ENCODE measurements around the gene GRK6.
"Not testable (repeated sequence)": the region's sequence is repeated elsewhere in the genome, so short reads cannot be mapped to it uniquely, and the experiment has no call there.

GRK6 gene

DNA sequence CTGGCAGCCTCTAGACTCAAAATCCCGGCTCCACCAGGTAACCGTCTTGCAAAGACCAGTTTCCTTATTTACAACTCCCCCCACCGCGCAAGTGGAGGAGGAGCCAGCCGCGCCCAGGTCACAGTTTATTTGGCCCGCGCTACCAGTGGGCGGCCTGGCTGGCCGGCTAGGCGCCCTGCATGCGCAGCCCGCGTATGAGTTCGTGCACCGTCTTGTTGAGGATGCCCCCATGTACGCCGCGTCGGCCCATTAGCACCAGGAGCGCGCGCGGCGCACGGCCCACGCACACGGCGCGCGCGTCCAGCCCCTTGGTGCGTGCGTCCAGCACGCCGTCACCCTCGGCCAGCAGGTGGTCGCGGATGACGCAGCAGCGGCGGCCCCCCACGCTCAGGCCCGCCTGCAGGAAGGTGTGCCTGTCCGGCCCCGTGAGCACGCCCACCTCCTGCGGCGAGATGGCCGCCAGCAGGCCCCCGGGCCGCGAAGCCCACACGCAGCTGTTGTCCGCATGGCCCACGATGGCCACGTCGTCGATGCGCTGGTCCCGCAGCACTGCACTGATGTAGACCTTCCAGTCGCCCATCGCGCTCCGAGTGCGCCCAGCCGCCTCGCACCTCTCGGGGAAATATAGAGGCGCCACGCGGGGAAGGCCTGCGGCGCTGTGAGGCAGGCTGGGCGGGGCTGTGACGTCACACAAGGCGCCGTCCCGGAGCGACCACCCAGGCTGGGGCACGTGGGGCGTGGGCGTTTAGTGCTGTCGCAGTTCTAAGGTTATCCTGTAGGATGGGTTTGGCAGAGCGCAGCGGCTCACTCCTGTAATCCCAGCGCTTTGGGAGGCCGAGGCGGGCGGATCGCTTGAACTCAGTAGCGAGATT, 26.2 kb upstream of the GRK6 start, which contains the start of gene PFN3:
TSS of gene PFN3 (minus strand) at position 665 of the 872 bp plus-strand sequence. CDS start at position 580, 85 bp downstream.
- DNase-seq: no peak

DNA sequence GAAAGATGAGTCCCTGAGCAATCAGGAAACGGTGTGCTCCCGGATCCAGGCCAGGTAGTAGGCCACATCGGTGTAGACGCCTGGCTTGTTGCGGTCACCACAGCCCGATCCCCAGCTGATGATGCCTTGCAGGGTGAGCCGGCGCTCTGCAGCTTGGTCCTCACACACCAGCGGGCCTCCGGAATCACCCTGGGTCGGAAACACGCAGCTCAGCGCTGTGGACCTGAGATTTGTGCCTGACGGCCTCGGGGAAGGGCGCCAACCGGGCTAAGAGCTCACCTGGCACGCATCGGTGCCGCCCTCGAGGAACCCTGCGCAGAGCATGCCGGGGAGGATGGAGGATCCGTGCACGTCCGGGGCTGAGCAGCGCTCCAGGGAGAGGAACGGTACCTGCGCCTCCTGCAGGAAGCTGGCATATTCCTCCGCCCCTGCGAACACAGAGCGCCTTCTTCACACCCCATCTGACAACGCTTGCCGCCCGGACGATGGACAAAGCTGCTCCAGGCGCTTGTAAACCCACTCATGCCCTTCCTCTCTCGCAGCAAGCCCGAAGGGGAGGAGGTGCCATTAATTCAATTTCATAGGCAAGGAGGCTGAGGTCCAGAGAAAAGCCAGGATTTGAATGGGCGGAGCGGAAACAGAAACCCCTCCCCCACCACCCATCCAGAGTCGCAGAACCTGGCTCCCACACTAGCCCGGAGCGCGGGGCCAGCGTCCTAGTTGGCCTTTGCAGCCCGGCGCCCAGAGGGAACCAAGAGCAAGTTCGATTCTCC, 24.0 kb upstream of the GRK6 start:
- DNase-seq: peak; percentile 77

DNA sequence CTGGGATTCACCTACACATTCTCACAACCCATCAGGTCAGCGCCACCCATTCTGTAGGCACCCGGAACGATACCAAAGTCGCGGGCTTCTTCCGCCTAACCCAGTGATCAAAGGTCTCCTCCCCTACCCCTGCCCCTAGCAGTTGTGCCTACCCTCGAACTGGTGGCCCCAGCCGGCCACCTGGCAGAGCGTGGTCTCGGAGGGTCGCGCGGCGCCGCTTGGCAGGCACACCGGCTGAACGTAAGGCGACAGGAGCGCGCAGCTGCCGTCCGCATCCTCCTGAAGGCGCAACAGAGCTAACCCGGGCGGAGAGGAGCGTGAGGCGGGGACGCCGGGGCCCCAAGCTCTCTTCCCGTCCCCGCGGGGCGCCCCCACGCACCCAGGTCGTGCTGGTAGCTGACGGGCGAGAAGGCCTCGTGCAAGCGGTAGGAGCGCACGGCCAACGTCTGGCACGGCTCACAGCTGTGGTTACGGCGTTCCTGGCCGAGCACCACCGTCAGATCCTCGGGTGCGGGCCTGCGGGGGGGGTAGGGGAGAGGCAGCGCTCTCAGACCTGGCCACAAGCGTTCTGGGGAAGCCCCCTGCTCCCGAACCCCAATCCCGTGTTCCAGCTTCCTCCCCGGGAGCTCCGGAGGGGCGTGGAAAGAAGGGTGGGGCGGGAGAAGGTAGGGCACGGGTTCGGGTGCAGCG, 23.2 kb upstream of the GRK6 start:
- DNase-seq: no peak

DNA sequence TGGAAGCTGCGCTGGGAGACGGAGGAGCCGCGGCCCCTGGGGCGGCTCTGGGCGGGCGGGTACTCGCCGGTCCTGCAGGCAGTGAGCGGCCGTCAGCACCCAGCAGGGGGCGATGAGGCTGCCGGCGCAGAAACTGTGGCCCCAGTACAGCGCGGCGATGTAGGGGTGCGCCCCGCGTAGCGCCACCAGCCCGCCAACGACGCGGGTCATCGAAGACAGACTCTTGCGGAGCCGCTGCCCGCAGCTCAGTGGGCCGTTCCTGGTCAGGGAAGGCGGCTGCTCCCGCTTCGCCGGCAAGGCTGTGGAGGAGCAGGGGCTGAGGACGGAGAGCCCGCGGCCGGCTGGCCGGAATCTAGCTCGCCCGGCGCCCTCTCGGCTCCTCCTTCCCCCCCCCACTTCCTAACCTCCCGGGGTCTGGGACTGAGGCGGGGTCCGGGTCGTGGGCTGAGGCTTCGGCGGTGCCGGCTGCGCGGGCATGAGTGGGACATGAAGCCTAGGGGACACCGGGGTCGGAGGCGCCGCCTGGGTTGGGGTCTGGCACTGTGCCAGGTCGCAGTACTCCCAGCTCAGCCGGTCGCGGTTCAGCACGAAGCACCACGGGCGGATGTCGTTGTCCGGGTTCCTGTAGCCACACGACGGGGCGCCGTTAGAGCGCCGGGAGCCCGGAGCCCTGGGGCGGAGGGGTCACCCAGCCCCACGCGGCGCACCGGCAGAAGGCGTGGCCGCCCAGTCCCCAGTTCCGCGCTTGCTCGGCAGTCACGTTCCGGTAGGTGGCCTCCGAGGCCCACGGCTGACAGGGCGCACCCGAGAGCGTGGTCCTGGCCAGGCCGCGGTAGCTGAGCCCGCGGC, 22.5 kb upstream of the GRK6 start:
- no peak for DNase-seq

DNA sequence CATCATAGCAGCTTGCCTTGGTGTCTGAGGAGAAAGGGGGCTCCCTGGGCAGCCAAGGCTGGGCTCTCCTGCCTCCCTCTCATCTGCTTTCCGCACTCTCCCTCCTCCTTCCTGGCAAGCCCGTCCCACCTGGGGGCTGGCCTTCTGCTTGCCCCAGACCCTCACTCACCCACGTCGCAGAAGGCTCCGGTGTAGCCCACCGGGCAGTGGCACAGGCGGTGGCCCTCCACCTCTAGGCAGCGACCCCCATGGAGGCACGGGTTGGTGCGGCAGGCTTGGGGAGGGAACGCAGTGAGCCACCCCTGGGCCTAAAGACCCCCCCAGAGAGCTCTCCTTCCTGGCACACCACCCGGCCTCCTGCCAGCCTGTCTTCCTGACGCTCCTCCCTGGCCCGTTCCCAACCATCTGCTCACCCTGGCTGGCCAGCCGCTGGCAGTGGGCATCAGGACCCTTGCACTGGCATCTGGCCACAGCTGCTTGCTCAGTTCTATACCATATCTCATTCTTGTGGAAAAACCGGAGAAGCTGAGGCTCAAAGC, 21.8 kb upstream of the GRK6 start:
- no peak for DNase-seq

DNA sequence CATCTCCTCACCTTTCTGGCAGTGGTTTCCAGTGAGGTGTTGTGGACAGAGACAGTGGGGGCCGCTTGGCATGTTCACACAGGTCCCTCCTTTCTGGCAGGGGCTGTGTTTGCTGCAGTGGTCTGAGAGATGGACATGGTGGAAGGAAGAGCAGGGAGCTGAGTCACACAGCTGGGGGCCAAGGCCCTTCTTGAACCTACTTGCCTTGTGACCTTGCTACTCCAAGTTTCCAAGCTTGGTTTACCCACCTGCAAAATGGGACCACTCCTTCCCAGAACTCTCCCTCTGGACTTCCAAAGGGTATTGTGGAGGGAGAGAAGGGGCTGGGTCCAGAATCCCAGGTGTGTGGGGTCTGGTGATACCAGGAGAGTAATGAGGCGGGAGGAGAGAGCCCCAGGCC, 21.2 kb upstream of the GRK6 start:
- DNase-seq: no peak

DNA sequence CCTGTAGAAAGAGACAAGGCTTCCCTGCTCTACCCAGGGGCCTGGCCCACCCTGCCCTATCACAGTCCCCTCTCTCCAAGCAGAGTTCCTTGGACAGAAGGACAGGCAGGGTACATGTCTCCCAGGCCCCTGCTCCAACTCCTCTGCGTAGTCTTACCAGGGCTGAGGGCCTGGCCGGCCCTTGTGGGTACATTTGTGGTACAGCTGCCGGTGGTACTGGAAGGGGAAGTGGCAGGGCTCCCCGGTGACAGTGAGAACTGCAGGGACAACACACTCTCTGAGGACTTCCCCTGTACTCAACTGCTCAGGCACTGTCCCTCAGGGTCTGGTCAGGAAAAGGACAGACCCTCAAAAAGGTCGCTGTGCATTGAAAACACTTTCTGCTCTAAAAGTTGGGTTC, 20.7 kb upstream of the GRK6 start:
- DNase-seq: no peak

DNA sequence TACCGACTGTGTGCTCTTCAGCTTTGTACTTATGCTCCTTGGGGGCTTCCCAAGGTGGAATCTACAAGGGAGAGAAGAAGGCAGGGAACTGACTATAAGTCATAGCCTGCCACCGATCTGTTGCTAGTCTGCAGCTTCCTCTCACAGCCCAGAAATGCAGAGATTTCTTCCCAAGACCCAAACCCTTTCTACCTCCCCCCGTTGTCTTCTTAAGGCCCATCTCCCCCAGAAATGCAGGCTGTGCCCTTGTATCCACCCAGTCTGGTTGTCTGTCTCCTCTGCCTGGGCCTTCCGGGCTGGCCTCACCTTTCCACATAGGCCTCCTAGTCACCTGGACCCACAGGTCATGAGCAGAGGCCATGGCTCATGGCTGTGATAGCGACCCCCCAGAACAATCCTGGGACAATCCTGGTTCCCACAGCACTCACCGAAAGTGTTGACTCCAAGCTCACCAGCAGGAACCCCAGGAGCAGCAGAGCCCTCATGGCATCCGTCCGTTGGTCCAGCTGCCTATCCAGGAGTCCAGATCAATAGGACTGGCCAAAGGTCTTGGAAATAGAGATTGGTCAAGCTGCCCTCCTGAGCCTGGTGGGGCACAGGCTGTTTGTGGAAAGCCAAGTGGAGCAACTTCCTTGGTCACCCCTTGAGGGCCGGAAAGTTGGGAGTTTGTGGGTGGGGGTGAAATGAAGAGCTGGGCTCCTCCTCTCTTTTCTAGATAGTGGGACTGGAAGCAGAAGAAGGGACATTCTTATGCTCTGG, 17.3 kb upstream of the GRK6 start, which contains the start of gene F12:
TSS of gene F12 (minus strand) at position 522 of the 759 bp plus-strand sequence. CDS start at position 485, 37 bp downstream.
- DNase-seq: no peak

DNA sequence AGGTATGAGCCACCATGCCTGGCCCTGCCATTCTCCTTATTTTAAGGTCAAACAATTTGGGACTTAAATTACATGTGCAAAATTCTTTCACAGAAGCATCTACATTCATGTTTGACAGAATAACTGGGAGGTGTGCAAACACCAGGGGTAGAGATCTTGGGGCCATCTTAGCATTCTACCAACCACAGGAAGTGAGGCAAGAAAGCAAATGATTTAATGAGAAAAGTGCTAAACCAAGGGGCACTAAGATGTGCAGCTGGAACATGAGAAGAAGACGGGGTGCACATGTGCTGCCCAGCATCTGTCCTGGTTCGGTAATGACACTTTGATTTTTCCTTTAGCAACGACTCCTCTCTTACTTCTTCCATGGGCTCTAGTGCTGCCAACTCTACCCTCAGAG, 15.9 kb upstream of the GRK6 start:
- no peak for DNase-seq

DNA sequence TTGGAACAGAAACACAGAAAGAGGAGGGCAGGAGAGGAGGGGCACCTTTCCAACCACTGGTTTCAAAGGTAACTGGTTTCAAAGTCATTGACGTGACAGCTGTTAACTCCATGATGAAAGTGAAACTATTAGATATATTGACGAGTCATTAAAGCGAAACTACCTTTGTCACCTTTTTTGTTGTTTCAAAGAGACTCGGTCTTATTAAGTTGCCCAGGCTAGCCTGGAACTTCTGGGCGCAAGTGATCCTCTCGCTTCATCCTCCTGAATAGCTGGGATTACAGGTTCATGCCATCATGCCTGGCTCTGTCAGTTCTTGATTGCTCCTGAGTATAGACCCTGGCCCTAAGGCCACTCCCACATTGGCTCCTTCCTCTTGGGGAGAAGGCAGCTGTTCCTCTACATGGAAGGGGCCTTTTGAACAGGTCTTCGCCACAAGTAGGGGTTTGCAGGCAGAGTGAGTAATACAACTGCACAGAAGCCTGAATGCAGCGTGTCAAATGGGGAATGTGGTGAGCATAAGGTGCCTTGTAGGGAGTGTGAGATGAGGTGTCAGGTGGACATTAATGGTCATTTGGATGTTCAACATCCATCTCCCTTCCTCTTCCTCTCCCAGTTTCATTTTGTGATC, 13.8 kb upstream of the GRK6 start:
- DNase-seq: no peak

DNA sequence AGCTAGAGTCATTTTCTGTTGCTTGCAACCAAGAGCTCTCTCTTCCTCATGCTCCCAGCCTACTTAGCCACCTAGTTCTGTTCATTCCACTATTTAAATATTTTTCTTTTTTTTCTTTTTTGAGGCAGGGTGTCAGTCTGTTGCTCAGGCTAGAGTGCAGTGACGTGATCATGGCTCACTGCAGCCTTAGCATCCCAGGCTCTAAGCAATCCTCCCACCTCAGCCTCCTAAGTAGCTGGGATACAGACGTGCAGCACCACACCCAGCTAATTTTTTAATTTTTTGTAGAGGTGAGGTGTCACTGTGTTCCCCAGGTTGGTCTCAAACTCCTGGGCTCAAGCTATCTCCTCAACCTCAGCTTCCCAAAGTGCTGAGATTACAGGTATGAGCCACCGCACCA, 12.0 kb upstream of the GRK6 start:
- DNase-seq: no peak

DNA sequence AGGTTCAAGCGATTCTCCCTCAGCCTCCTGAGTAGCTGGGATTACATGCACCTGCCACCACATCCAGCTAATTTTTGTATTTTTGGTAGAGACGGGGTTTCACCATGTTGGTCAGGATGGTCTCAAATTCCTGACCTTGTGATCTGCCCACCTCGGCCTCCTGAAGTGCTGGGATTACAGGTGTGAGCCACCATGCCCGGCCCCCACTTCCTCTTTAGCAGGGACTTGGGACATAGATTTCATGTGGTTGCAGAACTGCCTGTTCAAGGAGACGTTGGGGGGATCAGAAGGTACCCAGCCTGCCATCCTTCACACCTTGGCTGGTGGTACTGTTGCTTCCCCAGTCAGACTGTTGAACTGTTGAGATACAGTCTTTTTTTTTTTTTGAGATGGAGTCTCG, 9.4 kb upstream of the GRK6 start:
- not testable (repeated sequence) for DNase-seq

DNA sequence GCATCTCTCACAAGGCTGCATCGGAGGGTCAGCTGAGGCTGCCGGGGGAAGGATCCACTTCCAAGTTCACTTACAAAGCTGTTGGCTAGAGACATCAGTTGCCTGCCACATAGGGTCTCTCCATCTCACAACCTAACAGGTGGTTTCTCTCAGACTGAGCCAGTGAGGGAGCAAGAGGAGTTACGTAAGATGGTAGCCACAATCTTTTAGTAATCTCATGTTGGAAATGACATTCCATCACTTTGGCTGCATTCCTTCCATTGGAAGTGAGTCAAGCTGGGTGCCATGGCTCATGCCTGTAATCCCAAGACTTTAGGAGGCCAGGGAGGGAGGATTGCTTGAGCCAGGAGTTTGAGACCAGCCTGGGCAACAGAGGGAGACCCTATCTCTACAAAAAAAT, 7.4 kb upstream of the GRK6 start:
- no peak for DNase-seq

DNA sequence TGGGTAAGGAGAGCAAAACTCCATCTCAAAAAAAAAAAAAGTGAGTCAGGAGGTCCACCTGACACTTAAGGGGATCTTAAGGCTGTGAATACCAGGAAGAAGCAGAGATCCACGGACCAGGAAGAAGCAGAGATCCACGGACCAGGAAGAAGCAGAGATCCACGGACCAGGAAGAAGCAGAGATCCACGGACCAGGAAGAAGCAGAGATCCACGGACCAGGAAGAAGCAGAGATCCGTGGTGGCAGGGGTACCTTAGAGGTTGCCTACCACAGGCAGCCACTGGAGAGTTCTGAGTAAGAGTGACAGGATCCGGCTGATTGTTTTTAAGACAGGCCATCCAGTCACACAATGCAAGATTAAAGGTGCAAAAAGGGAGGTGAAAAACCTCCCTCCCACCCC, 6.0 kb upstream of the GRK6 start:
- DNase-seq: not testable (repeated sequence)

DNA sequence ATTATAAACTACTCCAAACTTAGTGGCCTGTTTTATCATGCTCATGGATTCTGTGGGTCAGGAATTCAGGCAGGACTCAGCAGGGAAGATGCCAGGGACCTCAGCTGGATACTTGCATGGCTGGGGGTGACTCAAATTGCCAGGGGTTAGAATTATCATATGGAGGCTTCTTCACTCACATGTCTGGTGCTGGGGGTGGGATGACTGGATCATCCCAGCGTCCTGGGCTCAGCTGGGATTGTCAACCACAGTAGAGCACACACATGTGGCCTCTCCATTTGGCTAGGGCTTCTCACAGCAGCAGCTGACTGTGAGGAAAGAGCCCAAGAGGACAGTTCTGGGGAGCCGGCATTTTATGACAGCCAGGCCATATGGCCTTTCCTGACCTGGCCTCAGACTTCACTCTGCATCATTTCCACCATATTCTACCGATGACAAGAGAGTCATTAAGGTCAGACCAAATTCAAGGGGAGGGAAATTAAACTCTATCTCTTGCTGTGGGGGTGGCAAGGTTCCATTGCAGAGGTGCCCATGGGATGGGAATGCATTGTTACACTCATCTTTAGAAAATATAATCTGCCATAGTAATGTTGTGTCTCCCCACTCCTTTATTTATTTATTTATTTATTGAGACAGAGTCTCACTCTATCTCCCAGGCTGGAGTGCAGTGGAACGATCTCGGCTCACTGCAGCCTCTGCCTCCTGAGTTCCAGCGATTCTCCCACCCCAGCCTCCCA, 5.2 kb upstream of the GRK6 start:
- DNase-seq: no peak

DNA sequence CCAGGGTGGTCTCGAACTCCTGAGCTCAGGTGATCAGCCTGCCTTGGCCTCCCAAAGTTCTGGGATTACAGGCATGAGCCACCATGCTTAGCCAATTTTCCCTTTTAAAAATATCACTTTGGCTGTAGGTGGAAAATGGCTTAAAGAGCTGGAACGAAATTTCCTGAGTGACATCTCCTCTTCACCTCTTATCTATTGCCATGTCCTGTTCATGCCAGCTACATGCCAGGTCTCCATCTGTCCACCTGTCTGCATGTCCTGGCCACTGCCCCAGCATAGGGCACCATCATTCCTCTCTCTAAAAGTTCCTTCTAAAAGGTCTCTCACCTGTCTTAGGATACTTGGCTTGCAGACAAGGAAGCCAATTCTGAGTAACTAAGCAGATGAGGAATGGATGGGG, 2.8 kb upstream of the GRK6 start:
- no peak for DNase-seq

DNA sequence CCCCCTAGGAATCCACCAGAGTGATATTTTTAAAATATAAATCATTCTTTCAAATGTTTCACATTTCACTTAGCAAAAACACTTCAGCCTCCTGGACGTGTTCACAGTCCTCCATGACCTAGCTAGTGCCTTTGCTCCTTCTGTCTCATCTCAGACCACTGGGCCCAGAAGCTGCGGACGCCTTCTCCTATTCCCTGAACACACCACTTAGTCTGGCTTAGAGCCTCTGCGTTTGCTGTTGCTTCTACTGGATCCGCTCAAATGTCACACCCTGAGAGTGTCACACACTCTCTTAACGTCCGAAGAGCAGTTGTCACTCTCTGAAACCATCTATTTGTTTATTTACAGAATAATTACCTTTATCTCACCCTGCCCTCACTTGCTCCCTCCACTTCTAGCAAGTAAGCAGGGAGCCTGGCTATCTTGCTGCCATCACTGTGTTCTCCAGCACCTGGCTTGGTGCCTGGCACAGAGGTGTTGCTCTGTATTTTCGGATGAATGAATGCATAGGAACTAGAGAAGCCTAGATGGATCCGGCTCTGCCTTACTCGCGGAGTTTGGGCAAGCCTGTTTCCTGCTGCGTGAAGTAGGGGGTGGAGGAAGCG, 1.2 kb upstream of the GRK6 start:
- DNase-seq: no peak

DNA sequence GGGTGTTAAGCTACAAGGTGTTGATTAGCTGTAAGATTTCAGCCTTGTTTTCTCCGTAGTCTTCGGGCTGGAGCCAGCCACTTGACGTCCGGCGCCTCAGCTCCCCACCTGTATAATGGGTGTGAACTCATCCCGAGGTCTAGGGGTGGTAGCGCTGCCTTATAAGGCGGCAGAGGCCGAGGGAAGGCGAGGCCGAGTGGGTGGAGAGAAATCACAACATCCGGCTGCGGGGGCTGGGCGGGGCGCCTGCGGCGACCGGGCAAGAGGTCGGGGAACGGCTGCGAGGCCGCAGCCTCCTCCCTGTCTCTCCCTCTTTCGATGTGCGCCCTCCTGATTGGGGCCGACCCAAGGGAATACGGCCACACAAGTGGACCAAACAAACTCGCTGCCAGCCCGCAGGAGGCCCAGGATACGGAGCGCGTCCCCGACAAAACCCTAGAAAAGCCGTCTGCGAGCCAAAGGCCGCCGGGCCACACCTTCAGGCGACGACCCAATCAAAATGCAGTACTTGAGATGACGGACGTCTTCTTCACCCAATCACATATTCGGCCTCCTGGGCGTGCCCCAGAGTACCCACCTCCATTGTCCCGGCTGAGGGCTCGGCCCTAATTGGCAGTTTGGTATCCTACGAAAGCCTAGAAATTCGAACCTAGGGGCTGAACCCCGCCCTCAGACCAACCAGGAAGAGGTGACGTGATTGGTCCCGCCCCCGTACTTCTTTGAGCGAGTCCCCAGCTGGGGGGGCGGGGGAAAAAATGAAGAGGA, 493 bp upstream of the GRK6 start:
- peak; percentile 98 for DNase-seq
